GM21423 (cell line): ENCODE measurements around the gene NPVF.
A peak's percentile ranks its signal among the peaks of the same experiment; 100 is the strongest.

Experiments
- ATAC-seq: cut with Tn5 transposase; IDR thresholded peaks from one replicate; pipeline ENCODE4 v1.9.1; 2021; ENCODE audit warnings: mild to moderate bottlenecking, moderate library complexity; ENCODE audit not compliant: unreplicated experiment

Gene NPVF, protein sequence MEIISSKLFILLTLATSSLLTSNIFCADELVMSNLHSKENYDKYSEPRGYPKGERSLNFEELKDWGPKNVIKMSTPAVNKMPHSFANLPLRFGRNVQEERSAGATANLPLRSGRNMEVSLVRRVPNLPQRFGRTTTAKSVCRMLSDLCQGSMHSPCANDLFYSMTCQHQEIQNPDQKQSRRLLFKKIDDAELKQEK

DNA sequence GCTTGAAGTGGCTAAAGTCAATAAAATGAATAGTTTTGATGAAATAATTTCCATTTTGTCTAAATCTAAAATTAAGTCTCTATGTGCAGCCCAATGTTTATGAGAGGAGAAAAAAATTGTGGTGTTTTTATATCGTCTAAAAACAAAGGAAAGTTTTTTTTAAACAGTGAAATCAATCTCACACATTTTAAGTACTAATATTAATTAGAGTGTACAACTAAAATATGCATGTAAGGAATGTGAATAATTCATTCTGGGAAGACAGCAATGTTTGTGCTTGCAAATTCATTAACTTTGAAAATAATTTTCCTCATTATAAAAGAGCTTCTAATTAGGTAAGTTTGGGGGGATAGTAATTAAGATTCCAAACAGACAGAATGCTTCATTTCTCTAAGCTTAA is at the start of gene NPVF:
Gene NPVF, minus strand, starts transcription at position 101 of the 400 bp plus-strand sequence. Its CDS starts 47 bp downstream, at position 54.
- no peak for ATAC-seq

DNA sequence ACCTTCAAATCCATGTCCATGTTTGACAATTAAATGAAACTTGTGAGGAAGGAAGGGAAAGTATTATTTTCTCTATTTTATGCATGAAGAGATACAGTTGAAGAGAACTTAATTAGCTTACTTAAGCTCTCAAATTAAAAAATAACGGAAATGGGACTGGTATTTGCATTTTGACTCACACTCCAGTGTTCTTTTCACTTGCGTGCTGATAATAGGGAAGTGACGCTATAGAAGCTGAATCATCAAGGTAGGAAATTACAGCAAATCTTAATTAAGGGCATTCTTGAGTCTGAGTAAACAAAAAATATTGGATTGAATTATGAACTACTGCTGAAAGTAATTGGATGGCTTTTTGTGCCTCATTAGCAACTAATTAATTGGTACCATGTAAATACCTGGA is 44.0 kb upstream of the NPVF start:
- ATAC-seq: no peak

DNA sequence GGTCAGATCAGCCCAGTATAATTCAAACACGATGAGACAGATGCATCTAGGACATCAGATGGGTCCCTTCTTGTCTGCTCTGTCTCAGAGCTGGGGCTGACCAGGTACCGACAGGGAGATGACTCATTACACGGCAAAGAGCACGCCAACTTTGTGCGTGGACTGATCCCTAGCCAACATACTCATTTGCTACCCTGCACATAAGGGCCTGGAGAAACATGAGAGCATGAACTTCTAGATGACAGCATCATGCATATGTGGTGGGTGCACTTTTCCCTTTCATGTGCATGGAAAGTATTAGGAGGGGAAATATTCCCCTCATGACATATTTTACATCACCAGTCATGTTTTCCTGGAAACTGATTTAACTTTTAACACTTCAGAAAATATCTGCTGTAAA is 35.1 kb upstream of the NPVF start:
- ATAC-seq: no peak

DNA sequence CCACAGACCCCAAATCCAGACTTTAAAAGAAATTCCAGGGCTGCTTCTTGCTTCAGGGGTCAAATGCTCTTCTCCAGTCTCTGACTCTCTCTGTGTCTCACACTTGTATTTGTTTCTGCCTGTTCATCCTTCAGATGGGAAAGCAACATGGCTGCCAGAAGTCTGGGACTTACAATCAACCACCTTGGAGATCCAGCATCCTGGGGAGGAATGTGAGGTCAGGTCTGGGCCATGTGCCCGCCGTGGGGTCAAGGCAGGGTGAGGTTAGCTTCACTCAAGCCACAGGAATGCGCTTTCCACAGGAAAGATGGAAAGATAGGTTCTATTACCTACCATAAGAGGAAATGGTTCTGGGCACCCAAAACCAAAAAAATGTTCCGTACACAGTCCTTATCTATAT is 34.3 kb upstream of the NPVF start:
- ATAC-seq: no peak

DNA sequence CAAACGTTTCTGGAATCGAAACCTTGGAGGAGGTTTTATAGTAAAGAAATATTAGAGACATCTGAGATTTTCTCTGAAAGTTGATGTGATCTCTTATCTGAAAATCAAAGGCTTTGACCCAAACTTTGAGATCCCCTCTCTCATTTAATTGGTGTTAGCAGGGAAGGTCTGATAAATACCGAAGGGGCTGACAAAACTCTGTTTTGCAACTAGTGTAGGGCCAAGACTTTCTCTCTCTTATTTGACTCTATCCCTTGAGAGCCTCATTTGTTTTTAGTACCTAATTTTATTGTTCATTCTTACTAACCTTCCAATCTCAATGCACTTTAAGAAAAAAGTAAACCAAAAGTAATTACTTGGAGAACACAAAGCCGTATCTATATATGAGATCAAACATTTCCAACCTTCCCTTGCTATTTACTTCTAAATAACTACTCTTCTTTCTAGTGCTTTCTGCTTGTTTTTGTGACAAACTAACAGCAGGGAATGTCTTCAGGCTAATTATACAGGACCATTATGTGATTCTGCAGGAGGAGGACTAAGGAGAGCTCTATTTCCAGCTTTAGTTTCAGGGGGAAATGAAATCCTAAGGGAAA is 33.4 kb upstream of the NPVF start:
- no peak for ATAC-seq

DNA sequence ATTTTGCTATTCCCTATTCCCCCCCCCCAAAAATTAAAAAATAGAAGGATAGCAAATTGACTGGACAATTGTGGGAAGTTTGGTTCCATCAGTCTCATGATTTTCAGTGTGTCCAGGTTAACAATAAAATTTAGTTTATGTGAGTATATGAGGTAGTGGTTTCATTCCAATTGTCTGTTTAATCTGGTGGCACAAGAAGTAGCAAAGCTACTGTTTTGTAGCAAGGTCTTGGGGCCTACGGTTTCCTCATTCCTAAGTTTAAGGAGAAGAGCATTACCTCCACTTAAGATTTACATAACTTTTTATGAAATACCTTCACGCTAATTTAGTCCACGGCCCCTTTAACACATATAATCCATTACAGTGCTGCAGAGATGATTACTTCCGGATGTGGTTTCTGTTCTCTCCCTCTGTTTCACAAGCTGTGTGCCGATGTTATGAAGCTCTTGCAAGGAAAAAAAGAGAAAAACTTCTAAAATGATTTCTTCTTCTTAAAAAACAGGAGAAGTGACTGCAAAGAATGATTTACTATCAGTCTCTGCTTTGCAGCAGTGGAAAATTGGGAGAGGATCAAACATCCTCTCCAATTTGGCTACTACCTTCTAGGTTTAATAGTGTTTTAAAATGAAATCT is 32.7 kb upstream of the NPVF start:
- ATAC-seq: peak; percentile 72

DNA sequence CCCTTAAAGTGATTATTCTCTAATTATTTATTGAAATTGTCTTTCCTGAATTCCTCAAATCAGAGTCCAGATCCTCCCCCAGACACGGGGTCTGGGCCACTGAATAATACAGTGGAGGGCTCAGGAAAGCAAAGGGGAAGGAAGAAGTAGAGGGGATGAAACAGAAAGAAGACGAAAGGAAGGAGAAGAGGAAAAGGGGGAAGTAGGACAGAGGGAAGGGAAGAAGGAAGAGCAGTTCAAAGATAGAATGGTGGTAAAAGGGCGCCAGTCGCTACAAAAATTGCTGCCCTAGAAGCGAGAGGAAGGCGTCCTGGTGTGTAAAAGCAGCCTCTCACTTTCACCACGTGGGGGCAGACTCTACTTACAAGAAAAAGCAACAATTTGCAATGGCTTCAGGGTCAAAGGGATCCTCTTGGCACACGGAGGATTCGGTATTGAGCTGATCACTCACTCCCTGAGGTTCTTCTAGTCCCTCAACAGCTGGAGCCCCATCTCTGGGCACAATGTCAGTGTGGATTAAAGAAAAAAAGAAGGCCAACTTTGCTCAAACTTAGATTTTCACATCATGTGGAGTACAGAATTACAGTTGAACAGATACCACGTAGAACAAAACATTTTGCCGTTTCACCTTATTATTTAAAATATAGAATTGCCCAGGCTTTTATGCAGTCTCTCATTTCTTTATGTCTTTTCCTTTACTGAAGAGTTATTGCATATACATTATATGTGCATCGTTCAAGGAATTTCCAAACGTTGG is 31.4 kb upstream of the NPVF start:
- peak; percentile 74 for ATAC-seq

DNA sequence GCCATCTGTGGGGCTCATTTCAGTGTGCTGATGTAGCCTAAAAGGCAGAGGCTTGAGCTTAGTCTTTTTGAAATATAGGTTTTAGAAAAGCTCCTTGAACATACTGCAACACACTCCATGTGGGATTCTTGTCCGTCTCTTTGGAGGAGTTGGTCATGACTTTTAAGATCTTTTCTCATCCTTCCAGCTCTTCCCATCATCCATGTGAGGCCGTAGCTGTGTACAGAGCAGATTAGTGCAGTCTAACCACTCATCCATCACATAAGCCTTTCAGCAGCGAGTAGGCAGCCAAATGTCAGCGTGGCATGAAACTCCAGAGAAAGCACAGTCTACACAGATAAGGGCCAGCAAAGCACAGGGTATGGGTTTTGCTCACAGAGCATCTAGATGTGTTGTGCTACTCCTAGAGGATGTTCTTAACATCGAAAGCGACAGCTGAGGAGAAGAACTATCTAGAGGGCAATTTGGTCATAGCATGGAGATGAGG is 28.1 kb upstream of the NPVF start:
- ATAC-seq: no peak

DNA sequence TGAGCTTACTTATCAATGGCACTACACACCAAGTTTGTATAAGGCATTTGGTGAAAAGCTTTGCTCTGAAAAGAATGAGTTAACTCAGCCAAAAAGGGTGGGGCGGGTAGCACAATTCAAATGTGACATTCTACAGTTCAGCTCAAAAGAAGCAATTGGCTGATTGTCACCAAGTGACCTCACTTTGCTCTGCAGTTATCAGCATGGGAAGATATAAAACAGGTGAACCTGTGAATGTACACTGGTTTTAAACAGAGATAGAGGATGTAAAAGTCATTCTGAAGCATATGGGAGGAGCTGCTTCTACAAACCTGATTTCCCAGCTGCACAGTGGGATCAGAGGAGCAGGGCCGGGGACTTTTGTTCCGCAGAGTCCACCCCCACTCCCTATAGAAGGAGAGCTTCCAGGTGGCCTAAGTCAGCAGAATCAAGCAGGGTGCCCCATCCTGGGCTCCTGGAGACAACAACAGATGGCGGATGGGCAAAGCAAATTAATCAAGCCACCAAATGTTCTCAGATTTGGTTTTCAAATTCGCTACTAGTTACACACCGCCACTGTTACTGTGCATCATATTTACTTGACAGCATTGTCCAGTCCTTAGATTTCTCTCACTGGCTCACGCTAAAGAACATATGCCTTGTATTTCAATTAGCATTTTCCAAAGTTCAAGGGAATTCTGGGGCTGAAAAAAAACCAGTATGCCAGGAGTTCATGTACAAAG is 27.5 kb upstream of the NPVF start:
- ATAC-seq: no peak

DNA sequence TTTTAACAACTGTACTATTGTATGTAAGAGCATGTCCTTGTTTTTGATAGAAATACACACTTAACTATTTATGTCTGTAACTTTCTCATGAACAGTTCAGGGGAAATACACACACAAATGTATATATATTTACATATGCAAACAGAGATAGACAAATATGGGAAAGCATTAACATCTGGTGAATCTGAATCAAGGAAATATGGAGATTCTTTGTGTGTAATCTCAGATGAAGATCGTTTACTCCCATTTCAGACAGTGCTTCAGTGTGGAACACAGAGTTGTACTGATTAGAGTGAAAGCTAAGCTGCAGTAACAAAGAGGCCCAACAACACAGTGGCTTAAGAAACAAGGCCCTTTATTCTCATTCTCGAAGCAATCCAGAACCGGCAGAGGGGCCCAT is 26.3 kb upstream of the NPVF start:
- ATAC-seq: no peak

DNA sequence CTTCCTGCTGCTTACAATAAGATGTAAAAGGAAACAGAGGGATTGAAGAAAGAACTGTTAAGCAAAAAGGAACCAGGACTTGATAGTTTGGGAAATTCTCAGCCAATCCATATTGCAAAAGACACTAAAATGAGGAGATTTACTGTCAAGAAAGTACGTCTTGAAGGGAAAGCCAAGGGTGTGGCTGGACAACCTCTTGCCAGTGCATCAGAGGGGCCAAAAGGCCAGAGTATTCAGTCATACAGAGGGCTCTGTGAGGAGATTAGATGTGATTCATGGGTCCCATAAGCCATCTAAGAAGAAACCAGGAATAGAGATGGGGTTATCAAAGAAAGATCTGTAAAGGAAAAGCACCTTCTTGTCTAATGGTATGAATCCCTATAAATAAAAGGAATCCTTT is 25.4 kb upstream of the NPVF start:
- ATAC-seq: no peak

DNA sequence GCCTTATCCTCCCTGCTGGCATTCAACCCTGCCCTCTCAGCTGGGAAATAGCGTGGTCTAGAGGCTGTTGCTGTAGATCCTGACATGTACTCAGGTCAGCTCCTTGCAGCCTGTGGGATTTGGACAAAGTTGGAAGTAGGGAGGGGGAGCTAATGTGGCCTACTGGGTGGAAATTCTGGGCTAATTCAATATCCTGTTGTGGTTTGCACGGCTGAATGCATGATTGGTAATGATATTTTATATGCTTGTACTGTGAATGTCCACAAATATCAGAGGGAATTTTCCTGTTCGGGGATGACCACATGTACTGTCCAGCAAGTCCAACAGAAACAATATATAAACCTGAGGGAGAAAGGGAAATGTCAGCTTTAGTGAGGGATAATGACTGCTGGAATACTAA is 22.1 kb upstream of the NPVF start:
- ATAC-seq: no peak

DNA sequence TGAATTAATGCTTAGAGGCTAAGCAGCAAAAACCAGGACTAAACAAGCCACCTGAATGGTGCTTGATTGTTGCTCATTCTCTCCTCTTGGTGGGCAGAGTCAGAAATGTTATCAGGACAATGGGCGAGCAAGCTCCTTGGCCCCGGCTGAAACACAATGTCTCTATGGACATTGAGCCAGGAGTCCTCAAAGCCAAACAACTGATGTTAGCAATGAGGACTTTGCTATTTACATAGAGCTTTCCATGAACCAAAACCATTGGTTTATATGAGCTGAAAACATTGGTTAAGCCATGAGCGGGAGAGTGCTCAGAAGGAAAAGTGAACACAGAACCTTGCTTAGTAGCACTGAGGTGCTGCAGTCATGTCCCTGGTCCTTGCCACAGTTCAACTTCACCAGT is 21.5 kb upstream of the NPVF start:
- no peak for ATAC-seq

DNA sequence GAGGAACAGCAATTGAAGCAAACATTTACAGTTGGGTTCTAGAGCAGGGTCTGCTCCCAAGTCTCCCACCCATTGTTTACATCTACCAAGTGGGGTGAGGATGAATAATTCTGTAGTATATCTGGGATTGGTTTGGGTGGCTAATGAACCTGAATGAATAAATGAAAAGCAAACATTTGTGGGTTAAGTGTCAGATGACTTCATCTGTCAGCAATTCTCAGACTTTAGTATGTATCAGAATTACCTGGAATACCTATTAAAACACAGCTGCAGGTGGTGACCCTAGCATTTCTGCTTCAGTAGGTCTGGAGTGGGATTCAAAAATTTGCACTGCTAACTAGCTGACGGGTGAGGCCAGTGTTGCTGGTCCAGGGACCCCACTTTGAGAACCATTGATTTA is 18.0 kb upstream of the NPVF start:
- no peak for ATAC-seq

DNA sequence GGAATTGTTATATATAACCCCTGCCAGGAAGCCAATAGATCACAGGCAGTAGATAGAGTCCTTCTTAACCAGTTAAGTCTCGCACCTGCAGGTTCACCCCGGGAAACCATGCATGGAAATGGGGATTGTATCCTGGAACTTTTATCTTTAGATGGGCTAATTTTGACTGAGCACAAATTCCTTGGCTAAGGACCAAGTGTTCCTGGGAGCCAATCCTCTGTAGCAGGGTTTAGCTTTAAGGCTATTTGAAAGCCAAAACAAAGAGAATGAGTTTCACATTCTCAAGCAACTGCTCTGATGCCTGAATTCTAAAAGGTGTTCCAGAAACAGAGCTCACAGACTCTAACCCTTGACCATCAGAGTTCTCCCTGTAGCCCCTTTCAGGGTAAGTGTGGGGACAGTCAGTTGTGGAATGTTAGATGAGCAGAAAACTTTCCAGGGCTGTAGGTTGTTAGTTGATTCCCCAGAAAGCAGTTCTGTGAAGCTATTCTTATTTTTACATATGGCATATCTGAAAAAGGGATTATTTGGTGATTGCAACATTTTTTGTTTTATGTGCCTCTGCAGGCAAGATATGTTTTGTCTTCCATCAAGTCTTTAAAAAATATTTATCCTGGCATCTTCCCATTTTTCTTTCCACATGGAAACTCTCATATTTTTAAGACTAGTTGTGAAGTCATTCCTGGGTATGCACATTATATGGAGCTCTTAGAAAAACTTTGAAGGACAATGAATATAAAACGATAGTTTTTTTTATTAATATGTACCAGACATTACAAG is 16.2 kb upstream of the NPVF start:
- ATAC-seq: no peak

DNA sequence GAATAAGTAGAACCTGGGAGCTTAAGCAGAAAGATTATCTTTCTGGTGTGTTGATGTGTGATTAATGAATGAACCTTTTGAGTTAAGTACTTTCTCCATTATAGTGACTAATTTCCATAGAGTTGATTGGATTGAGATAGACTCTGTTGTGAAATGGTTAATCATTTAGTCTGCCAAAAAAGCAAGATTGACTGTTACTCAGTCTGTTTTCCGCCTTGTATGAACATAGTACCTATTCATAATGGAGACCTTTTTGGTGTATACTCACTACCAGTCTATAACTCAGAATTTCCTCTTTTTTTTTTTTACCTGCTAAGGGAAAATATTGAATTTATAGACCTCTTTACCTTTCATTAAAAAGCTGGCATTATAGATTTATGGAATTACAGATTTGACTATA is 14.4 kb upstream of the NPVF start:
- no peak for ATAC-seq

DNA sequence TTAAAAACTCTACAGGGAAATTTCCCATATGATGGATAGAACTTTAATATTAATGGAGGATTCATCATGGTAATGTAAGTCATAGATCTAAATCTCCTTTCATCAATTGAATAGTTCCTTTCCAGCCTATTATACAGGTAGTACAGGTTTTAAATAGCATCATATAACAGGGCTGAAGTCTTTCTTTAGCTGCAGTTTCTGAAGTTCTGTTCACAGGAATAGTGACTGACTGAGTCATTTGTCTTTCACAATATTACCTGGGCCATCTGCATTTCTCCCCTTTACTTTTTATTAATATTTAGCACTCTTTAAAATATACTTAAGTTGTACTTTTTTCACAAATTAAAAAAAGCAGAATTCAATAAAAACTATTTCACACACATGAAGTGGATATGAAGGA is 12.6 kb upstream of the NPVF start:
- no peak for ATAC-seq

DNA sequence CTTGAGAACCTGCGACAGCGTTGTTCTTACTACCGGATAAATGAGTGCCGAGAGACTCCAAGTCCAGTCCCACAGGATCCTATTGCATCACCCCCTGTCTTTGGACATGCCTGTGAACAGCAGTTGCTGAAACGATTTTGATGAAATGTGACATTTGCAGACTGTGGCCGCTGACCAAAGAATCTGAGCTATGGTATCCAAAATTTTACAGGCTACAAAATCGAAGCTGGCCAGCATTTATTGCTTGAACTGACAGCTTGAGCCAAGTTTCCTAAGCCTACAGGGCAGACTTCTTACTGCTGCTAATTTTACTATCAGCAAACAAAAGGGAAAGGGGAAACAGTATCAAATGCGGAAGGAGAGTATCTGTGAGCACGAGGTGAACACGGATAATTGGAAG is 12.1 kb upstream of the NPVF start:
- ATAC-seq: no peak

DNA sequence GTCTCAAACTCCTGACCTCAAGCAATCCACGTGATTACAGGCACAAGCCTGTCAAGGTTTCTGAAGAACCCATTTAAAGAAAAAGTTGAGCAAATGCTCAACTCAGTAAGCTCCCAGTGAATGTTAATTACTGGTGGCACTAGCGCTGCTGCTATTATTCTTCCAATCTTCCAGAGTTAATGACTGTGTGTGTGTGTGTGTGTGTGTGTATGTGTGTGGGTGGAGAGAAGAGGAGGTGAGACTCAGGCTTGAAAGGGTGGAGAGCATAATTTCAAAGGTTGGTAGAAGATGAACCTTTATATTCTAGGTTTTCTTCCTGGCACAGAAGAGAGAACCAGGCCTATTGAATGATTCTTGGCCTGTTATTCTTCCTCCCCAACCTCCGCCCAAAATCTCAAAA is 11.6 kb upstream of the NPVF start:
- ATAC-seq: no peak

DNA sequence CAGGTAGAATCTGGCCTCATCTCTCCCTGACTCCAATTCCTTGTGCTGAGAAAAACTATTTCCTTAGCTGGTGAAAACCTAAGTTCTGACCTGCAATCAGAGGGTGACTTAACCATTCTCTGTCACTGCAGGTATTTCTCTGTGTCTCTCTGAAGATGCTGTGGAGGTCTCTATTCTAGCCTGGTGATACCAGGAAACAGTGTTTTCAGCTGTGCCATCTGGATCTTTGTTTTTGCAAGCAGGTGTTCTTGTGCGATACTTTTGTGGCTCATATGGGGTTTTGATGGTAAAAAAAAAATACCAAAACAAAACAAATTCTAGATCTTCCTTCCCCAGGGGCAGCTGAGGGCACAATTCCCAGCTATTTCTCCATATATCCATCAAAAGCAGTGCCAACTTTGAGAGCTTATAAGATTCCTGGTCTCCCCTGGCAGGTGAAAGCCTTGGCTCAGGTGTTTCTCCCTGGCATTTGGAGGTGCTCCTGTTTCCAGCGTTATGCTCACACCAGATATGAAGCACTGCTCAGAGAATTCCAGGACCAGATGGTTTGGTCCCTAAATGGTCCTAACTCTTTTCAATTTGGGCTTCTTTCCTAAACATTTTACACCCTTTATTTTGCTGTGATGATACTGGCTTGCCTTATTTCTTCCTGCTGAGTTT is 9.9 kb upstream of the NPVF start:
- ATAC-seq: no peak
